GM12864 (cell line): ENCODE data around the gene SCN1A.

Experiments used
- DNase-seq: peaks from one replicate; pipeline ENCODE4 v3.0.0-alpha.2; 2011; ENCODE audit warnings: low read depth
- H3K4me3 ChIP-seq: 2 replicates; pipeline ENCODE4 v1.5.1; 2011; ENCODE audit warnings: mild to moderate bottlenecking, low read depth, low read length, control low read depth
- CTCF ChIP-seq: IDR thresholded peaks from 2 replicates; pipeline ENCODE4 v1.5.1; 2011; ENCODE audit warnings: low read depth, mild to moderate bottlenecking, moderate library complexity, low read length, control low read depth, inconsistent platforms; ENCODE audit errors: missing control alignments

SCN1A gene

GRCh38 chr2:166068981-166069380 lies 58.8 kb downstream of the SCN1A start:
- no peak overlapping the region for H3K4me3 ChIP-seq
- no peak for TF ChIP-seq CTCF
- no peak for DNase-seq

- no peak for DNase-seq
- no peak overlapping the region for H3K4me3 ChIP-seq
- no peak for TF ChIP-seq CTCF
Measured at GRCh38 chr2:166067229-166067628, 60.6 kb downstream of the SCN1A start.

- DNase-seq: no peak
- no peak overlapping the region for H3K4me3 ChIP-seq
- no peak for TF ChIP-seq CTCF
Measured at GRCh38 chr2:166060191-166060590, 67.6 kb downstream of the SCN1A start.

GRCh38 chr2:166057370-166058164 lies 70.3 kb downstream of the SCN1A start:
- DNase-seq: no peak
- TF ChIP-seq CTCF: peak; percentile 34
- no peak overlapping the region for H3K4me3 ChIP-seq

GRCh38 chr2:166044853-166045483 lies 82.9 kb downstream of the SCN1A start:
- DNase-seq: no peak
- TF ChIP-seq CTCF: no peak
- H3K4me3 ChIP-seq: no peak overlapping the region

- H3K4me3 ChIP-seq: no peak overlapping the region
- no peak for TF ChIP-seq CTCF
- no peak for DNase-seq
Measured at GRCh38 chr2:166042768-166043390, 84.9 kb downstream of the SCN1A start.
